HepG2 (cell line): Measurements from ENCODE around the gene CCDC50. TPM values are rescaled to one million over a fixed set of nuclear protein-coding genes. Genes with fewer than 3 reads are reported as not detected.

Experiments used
- ATAC-seq: fragments of 200-7000 bp; cut with Tn5 transposase; 3 replicates; pipeline ENCODE4 v1.9.1; 2020; ENCODE audit warnings: mild to moderate bottlenecking, moderate library complexity
- BruUV-seq: library from RNA; stranded (reverse); fragments of 400-500 nt; replicated peaks from 2 replicates; lab custom pipeline; 2021; lab: Mats Ljungman, UMichigan
- CTCF ChIA-PET: fragments of 300-600 bp; formaldehyde crosslinking; extraction: SDS; loops from one replicate; lab custom pipeline; 2021; ENCODE audit warnings: low total read pairs, inconsistent platforms, low intra/inter-chr PET ratio; lab: Yijun Ruan, JAX
- POLR2A ChIA-PET: fragments of 350-600 bp; sonication (Branson Sonifier 250); formaldehyde crosslinking; loops from one replicate; lab custom pipeline; 2020; ENCODE audit warnings: antibody characterized with exemption, inconsistent platforms; lab: Yijun Ruan, JAX
- DNase-seq: peaks from one replicate; pipeline ENCODE4 v3.0.0-alpha.2; 2015; ENCODE audit warnings: low spot score
- FAIRE-seq: peaks from 3 replicates; lab custom pipeline; 2011; peaks lifted over from hg19 to GRCh38; lab: Jason Lieb, UNC
- H2AFZ ChIP-seq: one replicate; pipeline ENCODE4 v1.6.1; 2011; ENCODE audit warnings: low read length, inconsistent platforms
- H3K27ac ChIP-seq: fragments of 300-600 bp; 3 replicates; pipeline ENCODE4 v1.8.0; 2011; ENCODE audit warnings: mixed run types, mild to moderate bottlenecking, mixed read lengths, low read length, inconsistent platforms; ENCODE audit not compliant: insufficient read depth; ENCODE audit errors: extremely low read length
- H3K27me3 ChIP-seq, 2 experiments: fragments of 200-600 bp in 1 of 2; 2 replicates in 1 of 2; 3 replicates in 1 of 2; pipeline versions ENCODE4 v1.6.0 to v1.8.0; 2011; ENCODE audit warnings: low read length in 2 of 2, mild to moderate bottlenecking in 2 of 2, moderate library complexity in 2 of 2, inconsistent platforms in 1 of 2; ENCODE audit not compliant: insufficient read depth in 2 of 2, control insufficient read depth in 1 of 2
- H3K36me3 ChIP-seq, 2 experiments: fragments of 200-600 bp in 1 of 2; replicated peaks in 1 of 2; 2 replicates in 1 of 2; 3 replicates in 1 of 2; pipeline versions ENCODE4 v1.5.1 to v1.8.0; 2011; ENCODE audit warnings: low read length in 2 of 2, inconsistent platforms in 1 of 2; ENCODE audit not compliant: insufficient read depth in 2 of 2, control insufficient read depth in 1 of 2
- H3K4me1 ChIP-seq: 2 replicates; pipeline ENCODE4 v1.5.1; 2012; ENCODE audit warnings: low read length, inconsistent platforms; ENCODE audit not compliant: insufficient read depth
- H3K4me2 ChIP-seq: 2 replicates; pipeline ENCODE4 v1.6.0; 2011; ENCODE audit warnings: low read depth, low read length, inconsistent platforms
- H3K4me3 ChIP-seq, 3 experiments: fragments of 200-600 bp in 1 of 3; sonication (generic), shearing (Covaris generic) in 1 of 3; replicated peaks in 1 of 3; 2 replicates each; pipeline ENCODE4 v1.5.1; 2011 to 2016; ENCODE audit warnings: low read length in 3 of 3, inconsistent platforms in 2 of 3, low read depth in 2 of 3, mild to moderate bottlenecking in 2 of 3, control low read depth in 1 of 3, mixed read lengths in 1 of 3; ENCODE audit not compliant: insufficient read depth in 1 of 3
- H3K79me2 ChIP-seq: one replicate; pipeline ENCODE4 v1.6.1; 2011; ENCODE audit warnings: low read length, inconsistent platforms; ENCODE audit not compliant: insufficient read depth
- H3K9ac ChIP-seq: 2 replicates; pipeline ENCODE4 v1.6.0; 2011; ENCODE audit warnings: mild to moderate bottlenecking, low read depth, low read length, inconsistent platforms; ENCODE audit not compliant: insufficient read depth
- H3K9me3 ChIP-seq: 2 replicates; pipeline ENCODE4 v1.5.1; 2012; ENCODE audit warnings: mild to moderate bottlenecking, low read length
- H4K20me1 ChIP-seq: 2 replicates; pipeline ENCODE4 v1.6.0; 2011; ENCODE audit warnings: inconsistent platforms, mild to moderate bottlenecking, low read length, moderate library complexity; ENCODE audit not compliant: insufficient read depth
- CEBPB ChIP-seq: IDR thresholded peaks from 2 replicates; pipeline ENCODE4 v1.6.1; 2011; ENCODE audit warnings: low read depth, low read length, improper control_type of control experiment, borderline replicate concordance
- EED ChIP-seq: sonication (generic); formaldehyde crosslinking; IDR thresholded peaks from 2 replicates; pipeline ENCODE4 v1.5.0; 2020; ENCODE audit warnings: mild to moderate bottlenecking, missing genetic modification reagents
- SMAD9 ChIP-seq: sonication (generic); formaldehyde crosslinking; IDR thresholded peaks from 2 replicates; pipeline ENCODE4 v1.5.1; 2020; ENCODE audit warnings: mild to moderate bottlenecking, missing genetic modification reagents
- SRSF9 ChIP-seq: fragments of 200-400 bp; formaldehyde crosslinking; IDR thresholded peaks from 2 replicates; pipeline ENCODE4 v1.6.1; 2018; ENCODE audit warnings: borderline replicate concordance, mild to moderate bottlenecking, low read depth, low read length; ENCODE audit not compliant: insufficient read depth, poor library complexity, severe bottlenecking
- TMF1 ChIP-seq: sonication (generic); formaldehyde crosslinking; IDR thresholded peaks from 2 replicates; pipeline ENCODE4 v1.8.1; 2022; ENCODE audit warnings: low read depth, missing genetic modification reagents
- WGBS: methylation state at CpG from one replicate; pipeline ENCODE4 v1.1.6; 2017; ENCODE audit warnings: low lambda C conversion rate; 5-methylcytosine and 5-hydroxymethylcytosine counted together
- in situ Hi-C: cut with HindIII; loops from 2 replicates; pipeline ENCODE4 v1.10.0; 2017; ENCODE audit warnings: low pct_unique_long_range_greater_than_20kb; ENCODE audit not compliant: extremely low pct_ligation_motif_present
- intact Hi-C: fragments of 100-400 bp; cut with micrococcal nuclease; formaldehyde crosslinking; loops from one replicate; pipeline ENCODE4 v1.10.0; 2022; ENCODE audit not compliant: unreplicated experiment
- polyA plus RNA-seq, 8 experiments: library from polyadenylated mRNA; depleted of rRNA in 3 of 8; stranded (reverse) in 7 of 8; unstranded in 1 of 8; fragments of >200 nt; fragmentation: Illumina TruSeq in 4 of 8; extraction: Trizol in 4 of 8; gene quantifications; 2 replicates each; pipeline versions ENCODE4 v1.2.1 to v1.2.3, GENCODE V29; 2011 to 2016; ENCODE audit warnings: low read depth in 4 of 8, missing spikeins in 1 of 8, mixed read lengths in 1 of 8; ENCODE audit not compliant: insufficient read depth in 1 of 8
- total RNA-seq, 5 experiments: library from RNA; depleted of rRNA; stranded (reverse); fragments of >200 nt; fragmentation: Illumina TruSeq; extraction: Trizol; gene quantifications; 2 replicates each; pipeline ENCODE4 v1.2.3, GENCODE V29; 2016; ENCODE audit warnings: low read depth in 1 of 5
- TF ChIP-seq, protein P1 (sequence below): sonication (generic); formaldehyde crosslinking; IDR thresholded peaks from 2 replicates; pipeline ENCODE4 v1.4.0; 2020; ENCODE audit warnings: missing genetic modification reagents
- TF ChIP-seq, protein P2 (sequence below): sonication (generic); formaldehyde crosslinking; conservative IDR thresholded peaks from 2 replicates; pipeline ENCODE4 v1.4.0; 2020; ENCODE audit warnings: missing genetic modification reagents

CCDC50 gene
- total and polyA plus RNA-seq, 2 of the 13 experiments (the other 11 are each of a cell fraction or from before 2014, with no cell fraction given), result 47.6 to 66.4 TPM

DNA sequence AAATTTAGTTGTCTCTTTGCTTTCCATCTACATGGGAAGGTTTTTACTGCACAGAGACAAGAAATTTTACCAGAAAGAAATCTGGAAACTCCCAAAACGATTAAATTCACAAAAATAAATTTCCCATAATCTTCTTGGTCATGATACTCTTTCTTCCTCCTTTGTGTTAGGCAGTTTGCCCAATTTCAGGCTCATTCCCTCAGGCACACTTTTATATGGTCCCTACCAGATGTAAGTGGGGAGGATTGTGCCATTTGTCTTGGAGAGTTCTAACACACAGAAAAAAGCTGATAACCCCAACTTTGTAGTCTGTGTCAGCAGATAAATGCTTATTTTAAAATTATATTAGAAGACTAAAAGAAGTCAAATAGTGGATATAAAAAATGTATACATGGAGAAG, 49.1 kb upstream of the CCDC50 start:
- no peak for ATAC-seq
- Histone ChIP-seq H3K4me1 (no peaks in the 10 kb centered on the region), H3K27ac (no peak overlapping the region), H2AFZ (no peak overlapping the region), H3K27me3 (no peaks in the 10 kb centered on the region), H3K36me3 (no peaks in the 10 kb centered on the region), H3K9ac (no peak overlapping the region), H3K4me2 (no peak overlapping the region)
- TF ChIP-seq, protein P1, sequence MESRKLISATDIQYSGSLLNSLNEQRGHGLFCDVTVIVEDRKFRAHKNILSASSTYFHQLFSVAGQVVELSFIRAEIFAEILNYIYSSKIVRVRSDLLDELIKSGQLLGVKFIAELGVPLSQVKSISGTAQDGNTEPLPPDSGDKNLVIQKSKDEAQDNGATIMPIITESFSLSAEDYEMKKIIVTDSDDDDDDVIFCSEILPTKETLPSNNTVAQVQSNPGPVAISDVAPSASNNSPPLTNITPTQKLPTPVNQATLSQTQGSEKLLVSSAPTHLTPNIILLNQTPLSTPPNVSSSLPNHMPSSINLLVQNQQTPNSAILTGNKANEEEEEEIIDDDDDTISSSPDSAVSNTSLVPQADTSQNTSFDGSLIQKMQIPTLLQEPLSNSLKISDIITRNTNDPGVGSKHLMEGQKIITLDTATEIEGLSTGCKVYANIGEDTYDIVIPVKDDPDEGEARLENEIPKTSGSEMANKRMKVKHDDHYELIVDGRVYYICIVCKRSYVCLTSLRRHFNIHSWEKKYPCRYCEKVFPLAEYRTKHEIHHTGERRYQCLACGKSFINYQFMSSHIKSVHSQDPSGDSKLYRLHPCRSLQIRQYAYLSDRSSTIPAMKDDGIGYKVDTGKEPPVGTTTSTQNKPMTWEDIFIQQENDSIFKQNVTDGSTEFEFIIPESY, result no peak
- TF ChIP-seq EED (no peak), CEBPB (no peak), SMAD9 (CRISPR knock-in tag) (no peak), SRSF9 (no peak), TMF1 (CRISPR knock-in tag) (no peak)
- TF ChIP-seq, protein P2, sequence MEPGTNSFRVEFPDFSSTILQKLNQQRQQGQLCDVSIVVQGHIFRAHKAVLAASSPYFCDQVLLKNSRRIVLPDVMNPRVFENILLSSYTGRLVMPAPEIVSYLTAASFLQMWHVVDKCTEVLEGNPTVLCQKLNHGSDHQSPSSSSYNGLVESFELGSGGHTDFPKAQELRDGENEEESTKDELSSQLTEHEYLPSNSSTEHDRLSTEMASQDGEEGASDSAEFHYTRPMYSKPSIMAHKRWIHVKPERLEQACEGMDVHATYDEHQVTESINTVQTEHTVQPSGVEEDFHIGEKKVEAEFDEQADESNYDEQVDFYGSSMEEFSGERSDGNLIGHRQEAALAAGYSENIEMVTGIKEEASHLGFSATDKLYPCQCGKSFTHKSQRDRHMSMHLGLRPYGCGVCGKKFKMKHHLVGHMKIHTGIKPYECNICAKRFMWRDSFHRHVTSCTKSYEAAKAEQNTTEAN (CRISPR knock-in tag), result no peak
- TF ChIP-seq, all 625 proteins: peak for 0
- WGBS, result 0% methylated on average over 1 of the region's 1 CpG
- intact Hi-C loops, result no loop called here
- CTCF ChIA-PET, result no interaction called here
- in situ Hi-C loops, result no loop called here
- no peaks in the 10 kb centered on the region for H3K79me2 ChIP-seq
- no peaks in the 10 kb centered on the region for H3K9me3 ChIP-seq
- POLR2A ChIA-PET, result no interaction called here
- BruUV-seq, result no TSS peak
- H4K20me1 ChIP-seq, result no peaks in the 10 kb centered on the region
- DNase-seq (no peak), FAIRE-seq (no peak)
- no peak overlapping the region for H3K4me3 ChIP-seq
